ENCODE data around the gene USP28. TPM values are rescaled to one million over a fixed set of nuclear protein-coding genes. Genes with fewer than 3 reads are reported as not detected.

USP28 gene
- total and polyA plus RNA-seq, 2 of the 8 experiments (the other 6 are each of a cell fraction or from before 2014, with no cell fraction given): 82.6 to 119 TPM

GRCh38 chr11:113907681-113908080 lies 32.3 kb upstream of the USP28 start (continued):
- TF ChIP-seq PHF8 (conservative IDR thresholded peaks at IDR 0.05; ENCODE audit: low read depth, low read length): no peak
- no peak for TF ChIP-seq EP300 (IDR thresholded peaks at IDR 0.05; ENCODE audit: borderline replicate concordance in 1 of 2, low read depth in 2 of 2, low read length in 2 of 2)
- no peak for TF ChIP-seq E2F6 (IDR thresholded peaks at IDR 0.05)
- no peak for TF ChIP-seq SUZ12 (IDR thresholded peaks at IDR 0.05; ENCODE audit: low read length)
- TF ChIP-seq POLR2A (IDR thresholded peaks at IDR 0.05; ENCODE audit: control extremely low read depth in 1 of 2, low read depth in 2 of 2, low read length in 2 of 2): no peak

Data from H1 (cell line).